ENCODE results near the gene ATL2.
"Not testable (repeated sequence)": the region's sequence is repeated elsewhere in the genome, so short reads cannot be mapped to it uniquely, and the experiment has no call there.

ATL2 gene

GRCh38 chr2:38330754-38331153, 46.3 kb downstream of the ATL2 start:
- peaks cover 3% of the 10 kb centered on the region for H3K9me3 Mint-ChIP-seq
- H3K4me1 Mint-ChIP-seq = peaks cover 19% of the 10 kb centered on the region
- no peak overlapping the region for H3K27ac Mint-ChIP-seq
- peaks cover 25% of the 10 kb centered on the region for H3K36me3 Mint-ChIP-seq
- H3K27me3 Mint-ChIP-seq = no peaks in the 10 kb centered on the region
- ATAC-seq (ENCODE audit: low read depth) (no peak), DNase-seq (ENCODE audit: low spot score in 2 of 2) (no peak)
- no peak overlapping the region for H3K4me3 Mint-ChIP-seq

DNA sequence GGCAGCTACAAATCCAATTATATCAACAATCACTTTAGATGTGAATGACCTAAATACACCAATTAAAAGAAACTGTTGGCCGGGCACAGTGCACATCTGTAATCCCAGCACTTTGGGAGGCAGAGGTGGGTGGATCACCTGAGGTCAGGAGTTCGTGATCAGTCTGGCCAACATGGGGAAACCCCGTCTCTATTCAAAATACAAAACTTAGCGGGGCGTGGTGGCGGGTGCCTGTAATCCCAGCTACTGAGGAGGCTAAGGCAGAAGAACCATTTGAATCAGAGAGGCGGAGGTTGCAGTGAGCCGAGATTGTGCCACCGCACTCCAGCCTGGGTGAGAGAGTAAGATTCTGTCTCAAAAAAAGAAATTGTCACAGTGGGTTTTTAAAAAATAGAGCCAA, 49.5 kb downstream of the ATL2 start:
- Mint-ChIP-seq H3K36me3 (peaks cover 32% of the 10 kb centered on the region), H3K27me3 (no peaks in the 10 kb centered on the region), H3K4me3 (no peak overlapping the region), H3K9me3 (peaks cover 3% of the 10 kb centered on the region), H3K27ac (no peak overlapping the region), H3K4me1 (peaks cover 30% of the 10 kb centered on the region)
- no peak for ATAC-seq (ENCODE audit: low read depth)
- no peak for DNase-seq (ENCODE audit: low spot score in 2 of 2)

DNA sequence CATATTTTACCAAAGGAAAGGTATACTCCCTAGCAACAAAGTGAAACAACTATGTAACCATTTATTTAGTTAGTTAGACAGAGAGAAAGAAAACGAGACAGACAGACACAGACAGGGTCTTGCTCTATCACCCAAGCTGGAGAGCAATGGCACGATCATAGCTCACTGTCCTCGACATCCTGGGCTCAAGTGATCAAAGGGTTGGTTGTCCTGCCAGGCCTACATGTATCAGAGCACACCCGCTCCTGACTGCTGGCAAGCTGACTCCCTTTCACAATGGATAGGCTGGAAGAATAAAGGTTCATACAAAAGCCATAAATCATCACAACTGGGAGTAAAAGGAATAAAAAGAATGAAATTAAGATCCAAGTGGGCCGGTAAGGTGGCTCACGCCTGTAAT, 53.5 kb downstream of the ATL2 start:
- no peak for DNase-seq (ENCODE audit: low spot score in 2 of 2)
- Mint-ChIP-seq H3K27me3 (no peaks in the 10 kb centered on the region), H3K4me3 (no peak overlapping the region), H3K9me3 (peaks cover 2% of the 10 kb centered on the region), H3K4me1 (peaks cover 30% of the 10 kb centered on the region), H3K27ac (no peak overlapping the region), H3K36me3 (peaks cover 25% of the 10 kb centered on the region)
- ATAC-seq (ENCODE audit: low read depth) = no peak

DNA sequence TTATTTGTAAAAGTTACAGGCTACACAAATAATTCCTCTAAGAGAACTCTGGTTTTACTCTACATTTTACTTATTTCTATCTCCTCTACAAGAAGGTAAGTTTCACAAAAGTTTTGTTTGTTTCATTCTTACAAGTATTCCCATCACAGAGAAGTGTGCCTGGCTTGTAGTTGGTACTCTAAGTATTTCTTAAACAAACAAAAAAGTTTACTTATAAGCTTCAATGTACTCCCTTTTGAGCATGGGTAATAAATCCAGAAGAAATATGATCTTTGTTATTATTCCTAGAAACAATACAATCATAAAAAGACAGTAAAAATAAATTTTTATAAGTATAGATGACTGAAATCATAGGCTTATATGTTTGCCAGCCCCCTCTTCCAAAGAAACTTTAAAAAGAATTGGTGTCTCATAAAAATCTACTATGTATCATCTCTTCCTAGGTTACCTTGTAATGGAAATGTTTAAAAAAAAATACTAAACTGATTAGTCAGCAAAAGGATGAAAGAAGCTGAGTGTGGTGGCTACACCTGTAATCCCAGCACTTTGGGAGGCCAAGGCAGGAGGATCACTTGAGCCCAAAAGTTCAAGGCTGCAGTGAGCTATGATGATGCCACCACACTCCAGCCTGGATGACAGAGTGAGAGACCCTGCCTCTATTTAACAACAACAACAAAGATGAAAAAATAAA, 54.7 kb downstream of the ATL2 start:
- no peaks in the 10 kb centered on the region for H3K9me3 Mint-ChIP-seq
- H3K4me3 Mint-ChIP-seq = no peak overlapping the region
- ATAC-seq (ENCODE audit: low read depth) (no peak), DNase-seq (ENCODE audit: low spot score in 2 of 2) (no peak)
- H3K4me1 Mint-ChIP-seq = peaks cover 24% of the 10 kb centered on the region
- H3K27me3 Mint-ChIP-seq = no peaks in the 10 kb centered on the region
- peak overlapping the region; percentile 53 for H3K27ac Mint-ChIP-seq
- peaks cover 22% of the 10 kb centered on the region for H3K36me3 Mint-ChIP-seq

DNA sequence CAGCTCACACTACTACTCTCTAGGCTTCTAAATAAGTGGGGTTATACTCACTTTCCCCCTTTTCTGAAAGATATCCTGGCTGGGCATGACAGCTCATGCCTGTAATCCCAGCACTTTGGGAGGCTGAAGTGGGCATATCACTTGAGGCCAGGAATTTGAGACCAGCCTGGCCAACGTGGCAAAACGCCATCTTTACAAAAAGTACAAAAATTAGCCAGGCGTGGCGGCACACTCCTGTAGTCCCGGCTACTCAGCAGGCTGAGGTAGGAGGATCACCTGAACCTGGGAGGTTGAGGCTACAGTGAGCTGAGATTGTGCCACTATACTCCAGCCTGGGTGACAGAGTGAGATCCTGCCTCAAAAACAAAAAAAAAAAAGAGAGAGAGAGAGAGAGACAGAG, 57.8 kb downstream of the ATL2 start:
- H3K9me3 Mint-ChIP-seq; H3K27ac Mint-ChIP-seq; H3K4me1 Mint-ChIP-seq; H3K27me3 Mint-ChIP-seq; H3K4me3 Mint-ChIP-seq; DNase-seq (ENCODE audit: low spot score in 2 of 2); ATAC-seq (ENCODE audit: low read depth): not testable (repeated sequence)
- peaks cover 13% of the 10 kb centered on the region for H3K36me3 Mint-ChIP-seq

- Mint-ChIP-seq H3K4me3 (no peak overlapping the region), H3K4me1 (peaks cover 2% of the 10 kb centered on the region), H3K27me3 (no peaks in the 10 kb centered on the region), H3K9me3 (no peaks in the 10 kb centered on the region), H3K27ac (no peak overlapping the region), H3K36me3 (peaks cover 15% of the 10 kb centered on the region)
- DNase-seq (ENCODE audit: low spot score in 2 of 2) = no peak
- ATAC-seq (ENCODE audit: low read depth) = no peak
Observed at GRCh38 chr2:38317725-38318124, 59.3 kb downstream of the ATL2 start.

DNA sequence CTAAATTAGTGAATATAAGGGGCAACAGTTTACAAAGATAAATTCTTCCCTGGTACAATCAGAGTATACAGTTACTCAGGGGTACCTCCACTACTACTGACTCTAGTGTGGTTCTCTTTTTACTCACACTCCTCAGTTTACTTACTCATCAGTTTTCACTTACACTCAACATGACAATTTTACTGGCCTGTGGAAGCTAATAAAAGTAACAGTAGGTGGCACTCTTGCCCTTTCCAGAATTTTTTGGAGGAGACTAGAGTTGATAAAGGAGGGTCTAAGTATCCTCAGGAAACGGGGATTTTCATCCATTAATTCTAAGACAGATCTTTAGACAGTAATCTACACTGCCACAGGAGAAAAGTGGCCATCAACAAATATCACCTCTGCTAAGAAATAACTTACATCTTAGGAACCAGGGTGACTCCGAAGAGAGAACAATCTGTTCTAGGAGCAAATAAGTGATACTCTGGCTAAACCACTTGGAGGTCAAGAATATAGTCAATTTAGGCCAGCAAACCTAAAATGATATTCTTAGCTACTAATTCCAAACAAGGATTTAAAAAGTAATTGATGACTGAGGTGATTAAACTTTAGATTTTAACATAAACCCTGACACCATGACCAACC, 61.3 kb downstream of the ATL2 start:
- Mint-ChIP-seq H3K27ac (peak overlapping the region; percentile 47), H3K4me3 (no peak overlapping the region), H3K36me3 (peaks cover 19% of the 10 kb centered on the region), H3K9me3 (no peaks in the 10 kb centered on the region), H3K4me1 (no peaks in the 10 kb centered on the region), H3K27me3 (no peaks in the 10 kb centered on the region)
- ATAC-seq (ENCODE audit: low read depth) (peak; percentile 48), DNase-seq (ENCODE audit: low spot score in 2 of 2) (peak; percentile 34 to 40)

DNA sequence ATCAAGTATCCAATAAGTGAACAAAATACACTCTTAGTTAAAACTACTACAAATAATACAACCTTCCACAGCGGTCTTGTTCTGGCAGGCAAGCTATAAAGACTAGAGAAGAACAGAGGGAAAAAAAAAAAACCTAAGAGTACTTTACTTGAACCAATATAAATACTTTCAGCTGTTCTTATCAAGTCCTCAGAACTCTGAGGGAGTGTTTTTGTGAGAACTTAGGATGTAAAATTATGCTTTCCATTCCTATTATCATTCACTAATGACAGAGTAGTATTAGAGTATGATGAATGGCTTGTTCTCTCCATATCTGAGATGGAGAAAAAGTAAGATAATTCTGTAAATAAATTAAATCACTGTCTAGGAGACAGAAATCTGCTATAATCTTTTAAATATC, 68.3 kb downstream of the ATL2 start:
- Mint-ChIP-seq H3K27me3 (no peaks in the 10 kb centered on the region), H3K27ac (no peak overlapping the region), H3K4me1 (peaks cover 13% of the 10 kb centered on the region), H3K4me3 (no peak overlapping the region), H3K36me3 (peaks cover 49% of the 10 kb centered on the region), H3K9me3 (no peaks in the 10 kb centered on the region)
- DNase-seq (ENCODE audit: low spot score in 2 of 2) = no peak
- ATAC-seq (ENCODE audit: low read depth) = no peak

DNA sequence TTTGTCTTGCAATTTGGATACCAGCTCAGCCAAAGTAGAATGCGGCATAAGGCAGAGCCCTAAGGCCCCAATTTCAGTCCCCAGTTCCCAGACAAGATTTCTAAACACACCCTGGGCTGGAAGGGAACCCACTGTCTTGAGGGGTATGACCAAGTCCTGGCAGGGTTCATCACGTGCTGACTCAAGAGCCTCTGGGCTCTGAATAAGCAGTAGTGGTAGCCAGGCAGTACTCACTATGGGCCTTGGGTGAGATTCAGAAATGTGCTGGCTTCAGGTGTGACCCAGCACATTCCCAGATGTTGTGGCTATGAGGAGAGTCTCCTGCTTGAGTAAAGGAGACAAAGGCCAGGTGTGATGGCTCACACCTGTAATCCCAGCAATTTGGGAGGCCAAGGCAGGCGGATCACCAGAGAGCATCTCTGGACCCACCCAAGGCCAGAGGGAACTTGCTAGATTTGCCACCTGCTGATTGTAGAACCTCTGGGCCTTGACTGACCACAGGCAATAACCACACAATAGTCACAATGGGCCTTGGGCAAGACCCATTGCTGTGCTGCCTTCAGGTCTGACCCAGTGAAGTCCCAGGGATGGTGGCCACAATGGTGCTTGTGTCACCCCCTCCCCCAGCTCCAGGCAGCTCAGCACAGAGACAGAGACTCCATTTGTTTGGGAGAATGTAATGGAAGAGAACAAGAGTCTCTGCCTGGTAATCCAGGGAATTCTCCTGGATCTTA, 74.9 kb downstream of the ATL2 start:
- Mint-ChIP-seq H3K27ac (peak overlapping the region; percentile 67), H3K4me1 (peaks cover 30% of the 10 kb centered on the region), H3K27me3 (no peaks in the 10 kb centered on the region), H3K4me3 (no peak overlapping the region), H3K36me3 (peaks cover 45% of the 10 kb centered on the region), H3K9me3 (no peaks in the 10 kb centered on the region)
- ATAC-seq (ENCODE audit: low read depth) = no peak
- no peak for DNase-seq (ENCODE audit: low spot score in 2 of 2)

- DNase-seq (ENCODE audit: low spot score in 2 of 2) (no peak), ATAC-seq (ENCODE audit: low read depth) (peak; percentile 64)
- Mint-ChIP-seq H3K27ac (peak overlapping the region; percentile 67), H3K27me3 (no peaks in the 10 kb centered on the region), H3K4me3 (no peak overlapping the region), H3K36me3 (peaks cover 44% of the 10 kb centered on the region), H3K9me3 (no peaks in the 10 kb centered on the region), H3K4me1 (peaks cover 30% of the 10 kb centered on the region)
Observed at GRCh38 chr2:38301340-38301968, 75.6 kb downstream of the ATL2 start.

DNA sequence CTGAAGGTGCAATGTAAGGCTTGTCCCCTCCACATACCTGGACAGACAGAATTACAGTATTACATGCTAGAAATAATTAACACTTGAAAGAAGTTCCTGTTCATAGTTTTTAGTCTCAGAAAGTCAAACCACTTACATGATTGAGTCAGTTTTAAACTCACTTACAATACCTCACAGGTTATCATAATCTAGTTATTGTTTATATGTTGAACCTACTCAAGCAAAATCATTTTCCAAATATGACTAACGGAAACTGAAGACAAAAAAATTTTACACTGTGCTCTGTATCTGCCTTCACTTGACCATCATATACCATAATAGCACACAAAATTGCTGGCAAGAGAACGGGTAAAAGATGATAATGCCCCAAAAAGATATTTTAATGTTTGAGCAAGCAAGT, 78.5 kb downstream of the ATL2 start:
- H3K27ac Mint-ChIP-seq = peak overlapping the region; percentile 11
- H3K4me3 Mint-ChIP-seq = no peak overlapping the region
- ATAC-seq (ENCODE audit: low read depth) = no peak
- H3K4me1 Mint-ChIP-seq = peaks cover 17% of the 10 kb centered on the region
- no peaks in the 10 kb centered on the region for H3K9me3 Mint-ChIP-seq
- DNase-seq (ENCODE audit: low spot score in 2 of 2) = no peak
- H3K36me3 Mint-ChIP-seq = peaks cover 25% of the 10 kb centered on the region
- no peaks in the 10 kb centered on the region for H3K27me3 Mint-ChIP-seq

- Mint-ChIP-seq H3K27ac (no peak overlapping the region), H3K4me3 (no peak overlapping the region), H3K4me1 (peaks cover 4% of the 10 kb centered on the region), H3K36me3 (peaks cover 16% of the 10 kb centered on the region), H3K27me3 (no peaks in the 10 kb centered on the region), H3K9me3 (no peaks in the 10 kb centered on the region)
- no peak for DNase-seq (ENCODE audit: low spot score in 2 of 2)
- no peak for ATAC-seq (ENCODE audit: low read depth)
Observed at GRCh38 chr2:38296197-38296780, 80.8 kb downstream of the ATL2 start.

- ATAC-seq (ENCODE audit: low read depth) (no peak), DNase-seq (ENCODE audit: low spot score in 2 of 2) (no peak)
- peaks cover 8% of the 10 kb centered on the region for H3K36me3 Mint-ChIP-seq
- no peak overlapping the region for H3K4me3 Mint-ChIP-seq
- H3K27me3 Mint-ChIP-seq = no peaks in the 10 kb centered on the region
- H3K9me3 Mint-ChIP-seq = no peaks in the 10 kb centered on the region
- no peaks in the 10 kb centered on the region for H3K4me1 Mint-ChIP-seq
- H3K27ac Mint-ChIP-seq = no peak overlapping the region
Observed at GRCh38 chr2:38294597-38294996, 82.5 kb downstream of the ATL2 start.
